ENCODE data around the gene BTBD3.

- TF ChIP-seq CTCF (conservative IDR thresholded peaks at IDR 0.05; ENCODE audit: low read length) (no peak), EZH2phosphoT487 (IDR thresholded peaks at IDR 0.05; ENCODE audit: borderline replicate concordance, low read depth, low read length) (no peak)
Measured at GRCh38 chr20:11919581-11919980, 1.9 kb downstream of the BTBD3 start.

Measured in OCI-LY7 (cell line).